Neural progenitor cell (in vitro differentiated cells): ENCODE measurements around the gene EHMT1.

ENCODE experiments used
- EZH2 ChIP-seq: fragments of 200-600 bp; sonication (generic); IDR thresholded peaks from 2 replicates; pipeline ENCODE4 v1.6.1; 2017; ENCODE audit warnings: antibody characterized with exemption, mild to moderate bottlenecking, moderate library complexity
- EZH2phosphoT487 ChIP-seq: fragments of 200-600 bp; sonication (generic); IDR thresholded peaks from 2 replicates; pipeline ENCODE4 v1.6.1; 2017; ENCODE audit warnings: antibody characterized with exemption
- TF ChIP-seq, protein P1 (sequence below): fragments of 200-600 bp; sonication (generic); IDR thresholded peaks from 2 replicates; pipeline ENCODE4 v1.5.1; 2017; ENCODE audit warnings: antibody characterized with exemption, mild to moderate bottlenecking

- TF ChIP-seq, protein P1, sequence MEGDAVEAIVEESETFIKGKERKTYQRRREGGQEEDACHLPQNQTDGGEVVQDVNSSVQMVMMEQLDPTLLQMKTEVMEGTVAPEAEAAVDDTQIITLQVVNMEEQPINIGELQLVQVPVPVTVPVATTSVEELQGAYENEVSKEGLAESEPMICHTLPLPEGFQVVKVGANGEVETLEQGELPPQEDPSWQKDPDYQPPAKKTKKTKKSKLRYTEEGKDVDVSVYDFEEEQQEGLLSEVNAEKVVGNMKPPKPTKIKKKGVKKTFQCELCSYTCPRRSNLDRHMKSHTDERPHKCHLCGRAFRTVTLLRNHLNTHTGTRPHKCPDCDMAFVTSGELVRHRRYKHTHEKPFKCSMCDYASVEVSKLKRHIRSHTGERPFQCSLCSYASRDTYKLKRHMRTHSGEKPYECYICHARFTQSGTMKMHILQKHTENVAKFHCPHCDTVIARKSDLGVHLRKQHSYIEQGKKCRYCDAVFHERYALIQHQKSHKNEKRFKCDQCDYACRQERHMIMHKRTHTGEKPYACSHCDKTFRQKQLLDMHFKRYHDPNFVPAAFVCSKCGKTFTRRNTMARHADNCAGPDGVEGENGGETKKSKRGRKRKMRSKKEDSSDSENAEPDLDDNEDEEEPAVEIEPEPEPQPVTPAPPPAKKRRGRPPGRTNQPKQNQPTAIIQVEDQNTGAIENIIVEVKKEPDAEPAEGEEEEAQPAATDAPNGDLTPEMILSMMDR, result no peak
- TF ChIP-seq EZH2phosphoT487 (no peak), EZH2 (no peak)
These were observed 11.3 kb downstream of the EHMT1 start for GRCh38 chr9:137630126-137630525.
